Cardiac septum (tissue), 1 donor: Measurements from ENCODE around the gene SLC25A52. TPM values are rescaled to one million over a fixed set of nuclear protein-coding genes. Genes with fewer than 3 reads are reported as not detected.

ENCODE experiments used
- DNase-seq: peaks from one replicate; pipeline ENCODE4 v3.0.0-alpha.2; 2020; ENCODE audit warnings: low spot score
- intact Hi-C: fragments of 100-400 bp; cut with DNase I; formaldehyde crosslinking; loops from one replicate; pipeline ENCODE4 v1.14.0; 2022
- total RNA-seq: library from RNA; stranded (reverse); fragmentation: NEBNext Ultra II Directional; extraction: Animal tissue kit (Norgen Biotek cat#: 25700); gene quantifications from one replicate; pipeline ENCODE4 v1.2.1, GENCODE V29; 2021
- donor health status: DM: no; HTN: no; CAD: no.

The SLC25A52 gene
- total RNA-seq, 1 donor from 2014 or later: not detected

DNA sequence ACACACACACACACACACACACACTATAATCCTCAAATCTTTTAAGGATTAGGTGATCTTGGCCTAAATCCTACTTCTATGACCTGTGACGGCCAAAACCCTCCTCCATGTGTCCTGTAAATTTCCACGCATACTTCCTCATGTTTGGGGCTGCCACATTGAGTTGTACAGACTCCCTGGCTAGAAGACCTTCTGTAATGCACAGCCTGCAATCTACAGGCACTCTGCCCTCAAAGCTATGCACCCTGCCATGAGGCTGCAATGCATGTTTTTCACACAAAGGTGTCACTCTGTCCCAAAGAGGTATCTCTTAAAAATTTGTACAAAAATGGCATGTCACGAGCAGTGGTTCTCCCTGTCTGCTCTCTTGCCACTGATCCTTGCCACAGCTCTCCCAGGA lies 49.9 kb downstream of the SLC25A52 start:
- DNase-seq: no peak

More for the DNA sequence above, 49.9 kb downstream of the SLC25A52 start:
- intact Hi-C loops: no loop called here

Other genes with a start within 250 kb of the SLC25A52 start
- not detected for gene TTR, start 169.0 kb downstream of the SLC25A52 start, total RNA-seq
- 5.3 TPM for gene B4GALT6, start 76.3 kb downstream of the SLC25A52 start, total RNA-seq
- gene TRAPPC8, start 182.2 kb upstream of the SLC25A52 start, total RNA-seq: 30.1 TPM